ENCODE results near the gene LPAR2.

DNA sequence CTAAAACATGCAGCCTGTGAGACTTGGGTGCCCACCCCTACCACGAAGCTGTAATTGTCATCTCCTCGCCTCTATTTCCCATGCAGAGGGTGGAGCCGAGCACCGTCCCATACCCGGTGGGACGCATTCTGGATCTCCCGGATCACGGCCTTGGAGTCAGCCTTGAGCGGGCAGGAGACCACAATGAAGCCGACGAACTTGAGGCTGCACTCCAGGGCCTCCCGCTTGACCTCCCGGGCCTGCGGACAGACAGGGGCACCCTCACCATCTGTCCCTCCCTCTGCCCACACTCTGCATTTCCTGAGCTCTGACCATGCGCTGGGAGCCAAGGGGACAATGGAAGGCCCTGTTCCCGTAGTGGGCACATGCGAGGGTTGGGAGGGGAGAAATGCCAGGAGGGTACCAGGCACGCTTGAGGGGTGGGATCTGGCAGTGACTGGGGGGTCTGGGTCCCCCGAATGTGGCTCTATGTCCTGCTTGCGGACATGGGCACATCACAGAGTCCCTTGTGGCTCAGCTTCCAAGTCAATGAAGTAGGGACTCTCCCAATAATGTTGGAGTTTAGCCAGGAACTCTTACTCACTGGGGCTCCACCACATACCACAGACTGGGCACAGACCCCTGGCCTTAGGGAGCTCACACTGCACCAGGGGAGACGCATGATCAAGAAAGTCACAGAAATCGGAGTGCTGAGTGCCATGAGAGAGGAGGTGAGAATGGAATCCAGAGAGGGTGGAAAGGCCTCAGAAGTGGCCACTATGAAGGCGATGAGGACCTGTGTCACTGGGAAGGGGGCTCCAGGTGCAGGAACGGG lies 24.7 kb upstream of the LPAR2 start:
- TF ChIP-seq POLR2A (IDR thresholded peaks at IDR 0.05) = no peak
- no peak for TF ChIP-seq CTCF (IDR thresholded peaks at IDR 0.05)
- no peak for TF ChIP-seq POLR2AphosphoS5 (IDR thresholded peaks at IDR 0.05)
- TF ChIP-seq EP300 (IDR thresholded peaks at IDR 0.05) = no peak

Measured in suprapubic skin (tissue), 4 donors.